ENCODE data around the gene NCKAP5. TPM values are rescaled to one million over a fixed set of nuclear protein-coding genes. Genes with fewer than 3 reads are reported as not detected.

The NCKAP5 gene
- total RNA-seq, 1 experiment from 2014 or later: 3.2 TPM

DNA sequence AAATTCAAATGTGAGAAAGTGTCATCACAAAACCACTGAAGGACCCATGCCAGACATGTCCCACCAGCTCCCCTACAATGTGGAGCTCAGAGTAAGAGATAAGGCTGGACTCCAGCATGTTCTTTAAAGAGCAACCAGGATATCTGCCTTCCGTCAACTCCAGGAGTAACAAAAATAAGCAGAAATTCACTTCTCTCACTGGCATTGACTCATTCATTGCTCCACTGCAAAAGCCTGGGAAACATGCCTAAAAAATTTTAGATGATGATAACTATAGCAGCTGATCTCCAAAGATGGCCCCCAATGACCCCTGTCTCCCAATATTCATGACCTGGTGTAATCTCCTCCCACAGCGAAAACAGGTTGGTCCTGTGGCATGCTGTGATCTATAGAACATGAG, 314.5 kb downstream of the NCKAP5 start:
- Histone ChIP-seq H3K4me1 (ENCODE audit: insufficient read depth, low read length) (no peaks in the 10 kb centered on the region), H3K9ac (ENCODE audit: low read length) (no peak overlapping the region), H3K9me3 (ENCODE audit: low read length) (no peaks in the 10 kb centered on the region), H3K27ac (ENCODE audit: low read length) (no peak overlapping the region), H3K4me2 (ENCODE audit: low read length) (no peak overlapping the region), H3K36me3 (ENCODE audit: low read depth, low read length) (no peaks in the 10 kb centered on the region), H3K79me2 (ENCODE audit: low read length) (no peaks in the 10 kb centered on the region), H3K4me3 (ENCODE audit: low read length) (no peak overlapping the region), H3F3A (ENCODE audit: low read length, unreplicated experiment) (no peaks in the 10 kb centered on the region), H3K9me2 (replicated peaks; ENCODE audit: low read length) (no peaks in the 10 kb centered on the region), H3K27me3 (ENCODE audit: low read length) (no peaks in the 10 kb centered on the region), H2AFZ (ENCODE audit: low read length) (no peak overlapping the region), H4K20me1 (ENCODE audit: low read length) (no peaks in the 10 kb centered on the region)
- intact Hi-C loops (cut with micrococcal nuclease): no loop called here
- ChIA-PET CTCF (no interaction called here), POLR2A (ENCODE audit: unreplicated experiment) (no interaction called here)
- ATAC-seq (no peak), DNase-seq (no peak)
- no TSS peak for BruUV-seq (replicated peaks)
- TF ChIP-seq EZH2 (IDR thresholded peaks at IDR 0.05; ENCODE audit: low read length, unreplicated experiment) (no peak), EZH2phosphoT487 (IDR thresholded peaks at IDR 0.05; ENCODE audit: borderline replicate concordance, low read length) (no peak)
- TF ChIP-seq, protein P1, sequence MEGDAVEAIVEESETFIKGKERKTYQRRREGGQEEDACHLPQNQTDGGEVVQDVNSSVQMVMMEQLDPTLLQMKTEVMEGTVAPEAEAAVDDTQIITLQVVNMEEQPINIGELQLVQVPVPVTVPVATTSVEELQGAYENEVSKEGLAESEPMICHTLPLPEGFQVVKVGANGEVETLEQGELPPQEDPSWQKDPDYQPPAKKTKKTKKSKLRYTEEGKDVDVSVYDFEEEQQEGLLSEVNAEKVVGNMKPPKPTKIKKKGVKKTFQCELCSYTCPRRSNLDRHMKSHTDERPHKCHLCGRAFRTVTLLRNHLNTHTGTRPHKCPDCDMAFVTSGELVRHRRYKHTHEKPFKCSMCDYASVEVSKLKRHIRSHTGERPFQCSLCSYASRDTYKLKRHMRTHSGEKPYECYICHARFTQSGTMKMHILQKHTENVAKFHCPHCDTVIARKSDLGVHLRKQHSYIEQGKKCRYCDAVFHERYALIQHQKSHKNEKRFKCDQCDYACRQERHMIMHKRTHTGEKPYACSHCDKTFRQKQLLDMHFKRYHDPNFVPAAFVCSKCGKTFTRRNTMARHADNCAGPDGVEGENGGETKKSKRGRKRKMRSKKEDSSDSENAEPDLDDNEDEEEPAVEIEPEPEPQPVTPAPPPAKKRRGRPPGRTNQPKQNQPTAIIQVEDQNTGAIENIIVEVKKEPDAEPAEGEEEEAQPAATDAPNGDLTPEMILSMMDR (conservative IDR thresholded peaks at IDR 0.05; ENCODE audit: low read depth, low read length): no peak

DNA sequence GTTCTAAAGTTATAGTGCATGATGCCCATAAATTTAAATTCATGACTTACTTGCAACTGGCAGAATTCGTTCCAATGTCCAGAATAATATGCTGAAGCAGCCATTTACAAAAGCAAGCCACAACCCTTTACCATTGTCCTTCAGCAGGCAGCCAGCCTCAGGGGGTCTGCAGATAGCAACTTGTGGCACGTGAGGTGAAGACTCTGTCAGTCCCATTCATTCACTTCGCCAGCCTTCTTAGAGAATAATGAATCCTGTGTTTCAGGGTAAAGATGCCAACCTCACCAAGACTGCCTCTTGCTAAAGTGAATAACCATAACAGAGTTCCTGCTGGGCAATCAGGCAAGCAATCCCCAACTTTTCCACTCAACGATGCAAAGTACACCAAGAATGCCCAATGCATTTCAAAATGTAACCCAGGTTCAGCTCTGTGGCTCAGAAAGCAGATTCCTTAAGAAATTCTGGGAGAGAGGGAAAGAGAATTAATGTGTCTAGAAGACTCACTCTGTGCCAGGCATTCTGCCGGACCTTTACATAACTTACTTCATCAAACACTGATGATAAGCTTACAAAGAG, 315.4 kb downstream of the NCKAP5 start:
- ATAC-seq (no peak), DNase-seq (no peak)
- Histone ChIP-seq H3F3A (ENCODE audit: low read length, unreplicated experiment) (no peaks in the 10 kb centered on the region), H3K27ac (ENCODE audit: low read length) (no peak overlapping the region), H4K20me1 (ENCODE audit: low read length) (no peaks in the 10 kb centered on the region), H3K4me2 (ENCODE audit: low read length) (no peak overlapping the region), H3K79me2 (ENCODE audit: low read length) (no peaks in the 10 kb centered on the region), H3K36me3 (ENCODE audit: low read depth, low read length) (no peaks in the 10 kb centered on the region), H3K9me3 (ENCODE audit: low read length) (no peaks in the 10 kb centered on the region), H3K4me1 (ENCODE audit: insufficient read depth, low read length) (no peaks in the 10 kb centered on the region), H3K9ac (ENCODE audit: low read length) (no peak overlapping the region), H3K4me3 (ENCODE audit: low read length) (no peak overlapping the region), H3K27me3 (ENCODE audit: low read length) (no peaks in the 10 kb centered on the region), H3K9me2 (replicated peaks; ENCODE audit: low read length) (no peaks in the 10 kb centered on the region), H2AFZ (ENCODE audit: low read length) (no peak overlapping the region)
- CTCF ChIA-PET: no interaction called here
- no peak for TF ChIP-seq EZH2phosphoT487 (IDR thresholded peaks at IDR 0.05; ENCODE audit: borderline replicate concordance, low read length)
- no peak for TF ChIP-seq EZH2 (IDR thresholded peaks at IDR 0.05; ENCODE audit: low read length, unreplicated experiment)
- TF ChIP-seq, protein P1 (conservative IDR thresholded peaks at IDR 0.05; ENCODE audit: low read depth, low read length): no peak
- BruUV-seq (replicated peaks): no TSS peak
- intact Hi-C loops (cut with micrococcal nuclease): no loop called here
- POLR2A ChIA-PET (ENCODE audit: unreplicated experiment): no interaction called here

DNA sequence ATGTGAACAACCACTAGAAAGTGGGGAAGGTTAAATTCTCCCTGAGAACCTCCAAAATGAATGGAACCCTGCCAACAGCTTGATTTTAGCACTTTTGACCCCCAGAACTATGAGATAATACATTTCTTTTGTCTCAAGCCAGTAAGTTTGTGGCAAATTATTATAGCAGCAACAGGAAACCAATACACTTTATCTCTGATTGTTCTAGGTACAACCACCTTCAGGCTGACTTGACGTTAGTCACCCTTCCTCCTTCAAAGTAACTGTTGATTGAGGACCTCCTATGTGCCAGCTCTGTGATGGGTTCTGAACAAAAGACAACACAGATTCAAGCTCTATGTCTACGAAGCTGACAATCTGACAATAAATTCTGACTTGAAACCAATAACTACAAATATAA, 318.9 kb downstream of the NCKAP5 start:
- ATAC-seq: no peak

More for the DNA sequence above, 318.9 kb downstream of the NCKAP5 start:
- no peaks in the 10 kb centered on the region for H3K9me2 ChIP-seq (replicated peaks; ENCODE audit: low read length)
- H3K27ac ChIP-seq (ENCODE audit: low read length): no peak overlapping the region
- H4K20me1 ChIP-seq (ENCODE audit: low read length): no peaks in the 10 kb centered on the region
- no peak for DNase-seq
- no peaks in the 10 kb centered on the region for H3K9me3 ChIP-seq (ENCODE audit: low read length)
- H3K79me2 ChIP-seq (ENCODE audit: low read length): no peaks in the 10 kb centered on the region
- POLR2A ChIA-PET (ENCODE audit: unreplicated experiment): no interaction called here
- no peak overlapping the region for H3K4me3 ChIP-seq (ENCODE audit: low read length)
- H3K4me1 ChIP-seq (ENCODE audit: insufficient read depth, low read length): no peaks in the 10 kb centered on the region
- H2AFZ ChIP-seq (ENCODE audit: low read length): no peak overlapping the region
- H3K27me3 ChIP-seq (ENCODE audit: low read length): no peaks in the 10 kb centered on the region
- no peak overlapping the region for H3K9ac ChIP-seq (ENCODE audit: low read length)
- intact Hi-C loops (cut with micrococcal nuclease): no loop called here
- TF ChIP-seq EZH2phosphoT487 (IDR thresholded peaks at IDR 0.05; ENCODE audit: borderline replicate concordance, low read length): no peak
- TF ChIP-seq, protein P1 (conservative IDR thresholded peaks at IDR 0.05; ENCODE audit: low read depth, low read length): no peak
- TF ChIP-seq EZH2 (IDR thresholded peaks at IDR 0.05; ENCODE audit: low read length, unreplicated experiment): no peak
- no peaks in the 10 kb centered on the region for H3F3A ChIP-seq (ENCODE audit: low read length, unreplicated experiment)
- H3K36me3 ChIP-seq (ENCODE audit: low read depth, low read length): no peaks in the 10 kb centered on the region
- H3K4me2 ChIP-seq (ENCODE audit: low read length): no peak overlapping the region
- CTCF ChIA-PET: interaction anchor here (0.6 kb wide), 1 partner anchor 39 kb away, joined by 4 read pairs; no protein-coding TSS in a partner anchor
- BruUV-seq (replicated peaks): no TSS peak

Measured in PC-3 (cell line).